K562 (cell line): Measurements from ENCODE around the gene TUBD1. TPM values are rescaled to one million over a fixed set of nuclear protein-coding genes. Genes with fewer than 3 reads are reported as not detected.

Source experiments
- BCL6 ChIP-seq: fragments of 250-450 bp; sonication (Bioruptor Pico); IDR thresholded peaks from 2 replicates; pipeline ENCODE4 v1.4.0; 2020
- CREM ChIP-seq: IDR thresholded peaks from 2 replicates; pipeline ENCODE4 v1.6.1; 2014; ENCODE audit warnings: antibody characterized with exemption, low read depth
- FOXA1 ChIP-seq: fragments of 450-650 bp; IDR thresholded peaks from 2 replicates; pipeline ENCODE4 v1.6.1; 2016; ENCODE audit warnings: mild to moderate bottlenecking, borderline replicate concordance
- HDAC1 ChIP-seq, 2 experiments: fragments of 450-650 bp; IDR thresholded peaks; 2 replicates each; pipeline ENCODE4 v1.6.1; 2016 to 2017; ENCODE audit warnings: inconsistent platforms in 1 of 2, mild to moderate bottlenecking in 1 of 2, moderate library complexity in 1 of 2
- HNRNPH1 ChIP-seq: fragments of 200-400 bp; formaldehyde crosslinking; optimal IDR thresholded peaks from 2 replicates; pipeline ENCODE3; 2017; ENCODE audit warnings: low read depth, mild to moderate bottlenecking, low read length, moderate library complexity
- HNRNPUL1 ChIP-seq: fragments of 200-400 bp; formaldehyde crosslinking; IDR thresholded peaks from 2 replicates; pipeline ENCODE4 v1.6.1; 2017; ENCODE audit warnings: low read length
- LEF1 ChIP-seq: fragments of 450-650 bp; IDR thresholded peaks from 2 replicates; pipeline ENCODE4 v1.6.1; 2016; ENCODE audit warnings: mild to moderate bottlenecking
- PHTF2 ChIP-seq: fragments of 250-450 bp; sonication (Bioruptor Pico); IDR thresholded peaks from 2 replicates; pipeline ENCODE4 v1.5.0; 2021; ENCODE audit warnings: mild to moderate bottlenecking
- POLR2AphosphoS5 ChIP-seq: IDR thresholded peaks from 2 replicates; pipeline ENCODE4 v1.6.1; 2011; ENCODE audit warnings: mild to moderate bottlenecking, low read depth, low read length, moderate library complexity; ENCODE audit not compliant: control insufficient read depth, insufficient read depth
- PTBP1 ChIP-seq: fragments of 200-400 bp; formaldehyde crosslinking; IDR thresholded peaks from 2 replicates; pipeline ENCODE4 v1.6.1; 2017; ENCODE audit warnings: low read depth, low read length
- PTTG1 ChIP-seq: fragments of 450-650 bp; IDR thresholded peaks from 2 replicates; pipeline ENCODE4 v1.6.1; 2016; ENCODE audit warnings: low read depth, mild to moderate bottlenecking, missing genetic modification characterization, missing compliant biosample characterization
- RBM39 ChIP-seq: fragments of 200-400 bp; formaldehyde crosslinking; optimal IDR thresholded peaks from 2 replicates; pipeline ENCODE3; 2018; ENCODE audit warnings: low read depth, low read length
- SMC3 ChIP-seq: conservative IDR thresholded peaks from 2 replicates; pipeline ENCODE4 v1.6.1; 2011; ENCODE audit warnings: low read depth, low read length, improper control_type of control experiment; ENCODE audit not compliant: insufficient read depth
- THRAP3 ChIP-seq: fragments of 450-650 bp; IDR thresholded peaks from 2 replicates; pipeline ENCODE4 v1.6.1; 2016; ENCODE audit warnings: mild to moderate bottlenecking, inconsistent platforms, borderline replicate concordance
- TRIM28 ChIP-seq: fragments of 450-650 bp; IDR thresholded peaks from 2 replicates; pipeline ENCODE4 v1.6.1; 2017
- YY1 ChIP-seq, 3 experiments: IDR thresholded peaks; 2 replicates each; pipeline ENCODE4 v1.6.1; 2011; ENCODE audit warnings: low read length in 2 of 3, mild to moderate bottlenecking in 2 of 3, moderate library complexity in 2 of 3, borderline replicate concordance in 1 of 3, control low read depth in 1 of 3, low read depth in 1 of 3; ENCODE audit not compliant: insufficient read depth in 3 of 3, insufficient replicate concordance in 2 of 3, control insufficient read depth in 1 of 3, insufficient read length in 1 of 3; ENCODE audit errors: extremely low read depth in 1 of 3
- ZNF12 ChIP-seq: sonication (generic); formaldehyde crosslinking; IDR thresholded peaks from 2 replicates; pipeline ENCODE4 v1.4.0; 2020; ENCODE audit warnings: mild to moderate bottlenecking, missing genetic modification reagents
- ZNF143 ChIP-seq: sonication (generic); formaldehyde crosslinking; IDR thresholded peaks from 2 replicates; pipeline ENCODE4 v1.9.0; 2022; ENCODE audit warnings: mild to moderate bottlenecking, missing genetic modification reagents
- ZNF79 ChIP-seq: fragments of 250-450 bp; sonication (Bioruptor Pico); IDR thresholded peaks from 2 replicates; pipeline ENCODE4 v1.4.0; 2020; ENCODE audit warnings: low read depth, mild to moderate bottlenecking, moderate library complexity
- polyA plus RNA-seq, 8 experiments: library from polyadenylated mRNA; depleted of rRNA in 4 of 8; stranded (reverse) in 5 of 8; unstranded in 3 of 8; fragments of >200 nt; fragmentation: Nextera tagmentation in 2 of 8; fragmentation: Illumina TruSeq in 1 of 8; extraction: Ambion mirVana in 2 of 8; extraction: Trizol in 1 of 8; gene quantifications; 2 replicates each; pipeline versions ENCODE4 v1.2.1 to v1.2.3, GENCODE V29; 2011 to 2014; ENCODE audit warnings: inconsistent platforms in 1 of 8, missing spikeins in 1 of 8
- total RNA-seq, 7 experiments: library from RNA; depleted of rRNA in 6 of 7; stranded (reverse); fragments of >200 nt in 6 of 7; fragmentation: Illumina TruSeq in 2 of 7; extraction: Trizol in 2 of 7; gene quantifications; 2 replicates each; pipeline versions ENCODE4 v1.2.1 to v1.2.3, GENCODE V29; 2011 to 2021; ENCODE audit warnings: low replicate concordance in 1 of 7
- TF ChIP-seq, protein P1 (sequence below): fragments of 450-650 bp; IDR thresholded peaks from 2 replicates; pipeline ENCODE4 v1.6.1; 2018; ENCODE audit not compliant: partially characterized antibody

Gene TUBD1
- total and polyA plus RNA-seq, 9 of the 15 experiments (the other 6 are each of a cell fraction or from before 2014, with no cell fraction given): 10.8 to 35.3 (median 17.9) TPM

DNA sequence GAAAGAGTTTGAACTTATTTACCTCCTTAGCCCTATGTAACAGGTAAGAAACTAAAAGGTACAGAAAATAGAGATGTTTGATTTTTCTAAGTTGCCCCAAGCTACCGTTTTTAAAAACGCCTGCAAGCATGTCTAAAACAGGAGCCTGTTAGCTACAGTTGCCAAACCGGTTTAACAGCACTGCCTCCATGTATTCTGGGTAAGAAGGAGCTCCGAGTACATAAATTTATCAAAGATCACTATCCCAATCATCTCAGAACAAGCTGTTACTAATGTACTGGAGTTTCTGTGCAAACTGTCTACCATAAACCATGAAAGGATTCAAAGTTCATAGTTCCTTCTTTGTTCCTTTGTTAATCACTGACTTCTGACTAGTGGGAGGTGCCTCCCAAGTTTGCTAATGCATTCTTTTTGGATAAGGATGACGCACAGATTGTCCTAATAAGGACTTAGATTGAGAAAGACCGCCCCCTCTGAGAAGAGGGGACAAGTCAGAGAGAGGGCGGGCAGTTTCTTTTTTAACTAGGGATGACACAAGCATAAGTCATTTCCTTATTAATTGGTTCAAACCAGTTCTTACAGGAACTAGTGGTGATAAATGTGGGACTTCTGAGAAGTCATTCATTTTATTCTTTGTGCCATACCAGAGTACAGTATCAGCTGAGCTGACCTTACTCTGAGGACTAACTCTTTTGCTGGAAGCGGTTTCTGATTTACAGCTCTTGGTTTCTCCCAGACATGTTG is 55.3 kb downstream of the TUBD1 start (continued):
- TF ChIP-seq POLR2AphosphoS5: peak; percentile 99
- peak; percentile 78 for TF ChIP-seq PTTG1
- no peak for TF ChIP-seq PTBP1
- TF ChIP-seq HNRNPUL1: no peak
- TF ChIP-seq CREM: peak; percentile 84
- TF ChIP-seq SMC3: no peak
- TF ChIP-seq HDAC1 (IDR thresholded peaks at IDR 0.05): peak; percentile 67 to 75; a peak in 2 of 4 replicates
- no peak for TF ChIP-seq THRAP3
- no peak for TF ChIP-seq ZNF143
- no peak for TF ChIP-seq HNRNPH1
- peak in 1 of 3 experiments; percentile 37 for TF ChIP-seq YY1 (IDR thresholded peaks at IDR 0.05; ENCODE audit: borderline replicate concordance in 1 of 3, control insufficient read depth in 1 of 3, extremely low read depth in 1 of 3, insufficient read depth in 3 of 3, insufficient read length in 1 of 3, insufficient replicate concordance in 2 of 3, low read depth in 1 of 3, low read length in 2 of 3)
- TF ChIP-seq, protein P1, sequence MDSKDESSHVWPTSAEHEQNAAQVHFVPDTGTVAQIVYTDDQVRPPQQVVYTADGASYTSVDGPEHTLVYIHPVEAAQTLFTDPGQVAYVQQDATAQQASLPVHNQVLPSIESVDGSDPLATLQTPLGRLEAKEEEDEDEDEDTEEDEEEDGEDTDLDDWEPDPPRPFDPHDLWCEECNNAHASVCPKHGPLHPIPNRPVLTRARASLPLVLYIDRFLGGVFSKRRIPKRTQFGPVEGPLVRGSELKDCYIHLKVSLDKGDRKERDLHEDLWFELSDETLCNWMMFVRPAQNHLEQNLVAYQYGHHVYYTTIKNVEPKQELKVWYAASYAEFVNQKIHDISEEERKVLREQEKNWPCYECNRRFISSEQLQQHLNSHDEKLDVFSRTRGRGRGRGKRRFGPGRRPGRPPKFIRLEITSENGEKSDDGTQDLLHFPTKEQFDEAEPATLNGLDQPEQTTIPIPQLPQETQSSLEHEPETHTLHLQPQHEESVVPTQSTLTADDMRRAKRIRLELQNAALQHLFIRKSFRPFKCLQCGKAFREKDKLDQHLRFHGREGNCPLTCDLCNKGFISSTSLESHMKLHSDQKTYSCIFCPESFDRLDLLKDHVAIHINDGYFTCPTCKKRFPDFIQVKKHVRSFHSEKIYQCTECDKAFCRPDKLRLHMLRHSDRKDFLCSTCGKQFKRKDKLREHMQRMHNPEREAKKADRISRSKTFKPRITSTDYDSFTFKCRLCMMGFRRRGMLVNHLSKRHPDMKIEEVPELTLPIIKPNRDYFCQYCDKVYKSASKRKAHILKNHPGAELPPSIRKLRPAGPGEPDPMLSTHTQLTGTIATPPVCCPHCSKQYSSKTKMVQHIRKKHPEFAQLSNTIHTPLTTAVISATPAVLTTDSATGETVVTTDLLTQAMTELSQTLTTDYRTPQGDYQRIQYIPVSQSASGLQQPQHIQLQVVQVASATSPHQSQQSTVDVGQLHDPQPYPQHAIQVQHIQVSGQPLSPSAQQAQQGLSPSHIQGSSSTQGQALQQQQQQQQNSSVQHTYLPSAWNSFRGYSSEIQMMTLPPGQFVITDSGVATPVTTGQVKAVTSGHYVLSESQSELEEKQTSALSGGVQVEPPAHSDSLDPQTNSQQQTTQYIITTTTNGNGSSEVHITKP: peak; percentile 92
- no peak for TF ChIP-seq RBM39
- TF ChIP-seq LEF1: peak; percentile 92
- peak; percentile 73 for TF ChIP-seq ZNF79 (CRISPR knock-in tag)
- TF ChIP-seq TRIM28: no peak
- peak; percentile 66; the same call in 1 of the 2 replicates for TF ChIP-seq BCL6 (CRISPR knock-in tag)
- no peak for TF ChIP-seq PHTF2 (CRISPR knock-in tag)
- TF ChIP-seq FOXA1: no peak
- no peak for TF ChIP-seq ZNF12 (CRISPR knock-in tag)
